ENCODE results near the gene ADD1. TPM values are rescaled to one million over a fixed set of nuclear protein-coding genes. Genes with fewer than 3 reads are reported as not detected.

ADD1 gene
- polyA plus RNA-seq, 4 donors = 233 to 278 (median 262) TPM

DNA sequence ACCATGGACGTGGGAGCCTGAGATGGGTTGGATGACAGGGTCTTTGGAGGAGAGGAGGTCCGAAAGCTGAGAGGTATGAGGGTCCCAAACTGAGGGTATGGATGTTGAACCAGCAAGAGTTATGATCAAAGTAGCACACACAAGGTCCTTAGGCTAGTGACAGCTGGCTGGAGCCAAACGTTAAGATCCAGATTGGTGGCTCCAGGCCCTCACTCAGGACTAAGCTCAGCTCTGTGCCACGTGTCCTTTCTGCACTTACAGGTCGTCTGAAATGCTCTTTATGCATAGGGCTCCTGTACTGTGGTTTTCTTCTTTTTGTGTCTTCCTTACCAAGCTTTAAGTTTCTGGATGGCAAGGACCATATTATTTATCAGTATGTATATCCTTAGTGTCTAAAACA is 35.4 kb downstream of the ADD1 start:
- DNase-seq (ENCODE audit: low read depth in 4 of 4, low spot score in 2 of 4) = no peak

DNA sequence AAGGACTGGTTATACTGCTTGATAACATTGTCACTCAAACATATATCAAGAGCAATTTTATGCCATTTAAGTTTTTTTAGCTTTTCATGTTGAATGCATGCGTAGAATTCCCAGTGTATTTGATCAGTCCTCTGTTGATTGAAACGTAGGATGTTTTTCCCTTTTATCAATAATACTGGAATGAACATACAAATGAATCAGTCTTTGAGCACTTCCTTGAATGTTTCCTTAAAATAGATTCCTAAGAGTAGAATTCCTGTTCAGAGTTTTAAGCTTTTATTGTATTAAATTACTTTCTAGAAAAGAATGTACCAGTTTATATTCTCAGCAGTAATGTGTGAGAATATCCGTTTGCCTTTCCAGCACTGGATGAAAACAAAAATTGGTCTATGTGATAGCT is 37.8 kb downstream of the ADD1 start:
- DNase-seq (ENCODE audit: low read depth in 4 of 4, low spot score in 2 of 4) = no peak

DNA sequence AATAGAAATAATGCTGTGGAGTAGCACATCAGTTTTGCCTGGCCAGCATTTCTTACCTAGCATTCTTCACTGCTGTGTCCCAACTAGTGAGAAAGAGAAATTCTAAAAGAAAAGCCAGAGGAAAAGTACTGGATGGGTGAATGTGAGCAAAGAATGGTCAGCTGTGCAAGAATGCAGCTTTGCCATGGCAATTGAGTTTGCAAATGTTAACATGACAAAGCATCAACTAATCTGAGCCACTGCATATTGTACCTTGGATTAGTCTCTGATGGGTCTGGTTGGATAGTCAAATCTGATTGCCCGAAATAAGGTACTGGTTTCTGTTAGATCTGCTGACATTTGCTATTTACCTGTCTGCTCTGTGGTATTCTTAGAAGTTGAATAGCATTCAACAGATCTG is 38.7 kb downstream of the ADD1 start:
- no peak for DNase-seq (ENCODE audit: low read depth in 4 of 4, low spot score in 2 of 4)

DNA sequence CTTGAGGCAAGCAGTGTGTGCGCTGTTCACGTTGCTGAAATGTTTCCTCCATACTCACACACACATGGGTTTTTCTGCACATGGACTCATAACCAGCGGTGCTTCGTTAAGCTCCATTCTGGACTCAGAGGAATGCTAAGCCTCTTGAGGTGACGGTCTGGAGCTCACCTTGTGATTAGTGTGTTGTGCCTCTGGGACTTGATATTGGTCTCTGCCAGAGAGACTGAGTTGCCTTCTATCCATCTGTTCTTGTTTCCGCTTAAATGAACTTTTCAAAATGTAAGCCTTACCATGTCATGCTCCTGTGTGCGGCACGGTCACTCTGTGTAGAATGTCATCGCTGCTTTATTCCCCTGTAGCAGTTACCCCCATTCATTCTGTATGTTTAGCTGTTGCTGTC is 42.5 kb downstream of the ADD1 start:
- no peak for DNase-seq (ENCODE audit: low read depth in 4 of 4, low spot score in 2 of 4)

DNA sequence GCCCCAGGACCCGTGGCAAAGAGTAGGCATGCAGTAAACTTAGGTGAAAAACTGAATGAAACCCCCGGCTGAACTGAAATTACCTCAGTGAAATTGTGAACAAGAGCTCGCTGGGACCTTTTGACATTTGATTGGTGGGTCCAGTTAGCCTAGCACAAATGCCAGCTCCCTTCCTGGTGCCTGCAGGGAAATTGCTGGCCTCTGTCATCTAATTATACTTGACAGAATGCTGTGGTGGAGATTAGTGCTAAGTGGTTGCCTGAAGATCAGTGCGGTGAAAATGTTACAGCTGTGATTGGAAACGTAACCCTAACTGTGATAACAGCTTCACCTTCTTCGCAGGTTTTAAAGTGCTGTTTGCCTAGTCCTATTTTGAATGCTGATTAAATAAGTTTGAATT is 43.0 kb downstream of the ADD1 start:
- DNase-seq (ENCODE audit: low read depth in 4 of 4, low spot score in 2 of 4) = no peak

DNA sequence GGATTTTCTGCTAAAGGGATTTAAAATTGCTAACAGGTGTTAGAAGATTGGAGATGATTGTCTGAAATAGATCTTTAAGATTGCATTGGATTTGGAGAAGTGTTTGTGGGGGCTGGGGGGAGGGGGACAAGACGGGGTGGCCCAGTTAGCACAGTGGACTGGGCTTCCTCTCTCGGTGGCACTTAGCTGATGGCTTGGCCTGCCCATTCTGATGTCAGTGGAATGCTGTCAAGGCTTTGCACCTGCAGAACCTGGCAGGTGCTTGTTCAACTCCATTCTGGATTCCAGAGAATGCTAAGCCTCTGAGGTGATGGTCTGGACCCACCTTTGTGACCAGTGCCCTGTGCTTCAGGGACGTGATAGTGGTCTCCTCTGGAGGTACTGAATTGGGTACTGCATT is 43.7 kb downstream of the ADD1 start:
- DNase-seq (ENCODE audit: low read depth in 4 of 4, low spot score in 2 of 4) = no peak

DNA sequence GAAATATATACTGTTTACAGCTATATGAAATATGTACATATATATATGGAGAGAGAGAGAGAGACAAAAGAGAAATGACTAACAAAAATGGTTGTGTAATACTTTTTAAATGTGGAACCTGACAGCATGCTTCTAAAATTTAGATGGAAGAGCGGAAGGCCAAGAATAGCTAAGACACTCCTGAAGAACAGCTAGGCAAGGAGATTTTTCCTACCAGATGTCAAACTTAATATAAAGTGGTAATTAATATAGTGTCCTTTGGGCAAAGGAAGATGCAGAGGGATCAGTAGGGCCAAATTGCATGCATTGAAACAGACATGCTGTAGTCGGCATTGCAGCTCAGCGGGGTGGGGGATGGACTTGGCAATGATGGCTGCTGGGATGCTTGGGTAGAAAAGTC is 45.2 kb downstream of the ADD1 start:
- no peak for DNase-seq (ENCODE audit: low read depth in 4 of 4, low spot score in 2 of 4)

DNA sequence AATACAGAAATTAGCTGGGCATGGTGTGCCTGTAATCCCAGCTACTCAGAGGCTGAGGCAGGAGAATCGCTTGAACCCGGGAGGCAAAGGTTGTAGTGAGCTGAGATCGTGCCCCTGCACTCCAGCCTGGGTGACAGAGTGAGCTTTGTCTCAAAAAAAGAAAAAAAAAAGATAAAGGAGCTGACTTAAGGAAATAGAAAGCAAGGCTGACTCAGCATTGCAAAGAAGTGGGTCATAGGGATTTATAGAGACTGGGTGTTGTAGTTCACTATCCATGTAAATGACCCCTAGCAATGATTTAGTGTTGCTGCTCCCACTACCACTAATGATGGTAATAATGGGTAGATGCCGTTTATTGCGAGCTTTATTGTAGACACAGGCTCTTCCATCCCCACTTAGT is 47.6 kb downstream of the ADD1 start:
- no peak for DNase-seq (ENCODE audit: low read depth in 4 of 4, low spot score in 2 of 4)

DNA sequence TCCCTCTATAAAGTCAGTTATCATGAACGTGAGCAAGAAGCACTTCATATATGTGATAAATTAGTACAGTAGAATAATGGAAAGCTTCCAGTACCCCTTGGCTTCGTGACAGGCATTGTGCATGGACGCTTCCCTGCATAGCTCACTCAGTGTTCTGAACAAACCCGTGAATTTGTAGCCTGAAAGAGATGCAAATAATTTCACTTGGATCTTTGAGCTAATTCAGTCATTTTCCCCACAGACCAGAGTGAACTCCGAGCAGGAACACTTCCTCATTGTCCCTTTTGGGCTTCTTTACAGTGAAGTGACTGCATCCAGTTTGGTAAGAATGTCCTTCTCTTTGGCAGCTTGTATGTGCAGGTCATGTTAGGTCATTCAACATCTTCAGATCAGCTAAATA is 50.1 kb downstream of the ADD1 start:
- DNase-seq (ENCODE audit: low read depth in 4 of 4, low spot score in 2 of 4) = no peak

DNA sequence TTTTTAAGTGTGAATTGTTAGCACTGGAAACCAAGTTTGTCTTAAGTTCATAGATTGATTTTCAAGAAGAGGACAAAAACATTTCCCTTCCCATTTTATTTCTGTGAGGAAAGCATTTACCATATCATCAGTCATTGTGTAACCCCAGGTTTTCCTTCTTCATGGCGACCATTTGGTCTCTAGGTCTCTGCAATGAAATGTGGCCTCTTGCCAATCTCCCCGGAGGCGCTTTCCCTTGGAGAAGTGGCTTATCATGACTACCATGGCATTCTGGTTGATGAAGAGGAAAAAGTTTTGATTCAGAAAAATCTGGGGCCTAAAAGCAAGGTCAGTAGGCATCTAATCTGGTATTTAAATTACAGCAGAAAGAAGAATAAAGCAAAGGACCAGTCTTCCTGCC is 54.4 kb downstream of the ADD1 start:
- DNase-seq (ENCODE audit: low read depth in 4 of 4, low spot score in 2 of 4) = no peak

DNA sequence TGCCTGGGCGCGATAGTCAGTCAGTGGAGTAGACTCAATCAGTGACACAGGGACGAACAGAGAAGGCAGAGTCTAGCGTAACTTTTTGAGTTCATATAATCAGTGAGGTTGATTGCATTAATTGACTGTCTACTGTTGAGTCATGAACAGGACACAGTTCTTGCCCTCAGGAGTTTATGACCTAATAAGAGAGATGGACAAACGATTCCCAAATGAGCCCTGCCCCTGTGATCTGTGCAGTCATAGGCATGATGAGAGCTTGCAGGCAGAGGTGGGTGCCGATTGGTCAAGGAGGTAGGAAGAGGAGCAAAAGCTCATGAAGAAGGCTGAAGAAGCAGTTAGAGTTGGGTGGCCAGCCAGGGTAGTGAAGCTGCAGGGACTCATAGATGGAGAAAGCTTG is 57.1 kb downstream of the ADD1 start:
- no peak for DNase-seq (ENCODE audit: low read depth in 4 of 4, low spot score in 2 of 4)

DNA sequence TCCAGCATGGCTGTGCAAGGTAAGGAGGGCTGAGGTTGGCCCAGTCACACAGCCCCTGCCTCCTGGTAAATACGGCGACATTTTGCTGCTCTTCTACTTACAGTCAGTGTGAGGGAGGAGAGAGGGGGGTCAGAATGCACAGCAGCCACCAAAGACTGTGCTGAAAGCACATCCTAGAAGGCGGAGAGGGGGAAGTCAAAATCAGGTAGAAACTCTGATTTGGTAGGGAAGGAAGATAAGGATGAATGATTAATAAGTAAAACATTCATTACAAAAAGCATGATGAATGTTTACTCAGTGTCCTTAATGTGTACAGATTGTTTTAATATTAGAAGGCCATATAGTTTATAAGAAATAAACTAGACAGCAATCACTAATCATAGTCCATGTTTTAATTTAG is 57.5 kb downstream of the ADD1 start:
- no peak for DNase-seq (ENCODE audit: low read depth in 4 of 4, low spot score in 2 of 4)

DNA sequence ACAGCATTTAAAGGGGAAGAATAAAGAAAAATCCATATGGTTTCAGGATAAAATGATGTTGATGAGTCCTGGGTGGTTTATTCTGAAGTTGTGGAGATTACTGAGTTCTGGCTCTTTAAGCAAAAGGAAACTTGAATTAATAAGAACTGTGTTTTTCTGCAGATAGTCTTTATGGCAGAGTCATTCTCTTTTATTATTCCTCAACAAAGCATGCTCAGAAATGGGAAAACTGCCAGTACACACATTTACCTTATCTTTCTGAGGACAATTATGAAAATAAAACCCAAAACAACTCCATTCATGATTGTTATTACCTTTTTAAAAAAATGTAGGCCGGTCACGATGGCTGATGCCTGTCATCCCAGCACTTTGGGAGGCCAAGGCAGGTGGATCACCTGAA is 58.5 kb downstream of the ADD1 start:
- no peak for DNase-seq (ENCODE audit: low read depth in 4 of 4, low spot score in 2 of 4)

DNA sequence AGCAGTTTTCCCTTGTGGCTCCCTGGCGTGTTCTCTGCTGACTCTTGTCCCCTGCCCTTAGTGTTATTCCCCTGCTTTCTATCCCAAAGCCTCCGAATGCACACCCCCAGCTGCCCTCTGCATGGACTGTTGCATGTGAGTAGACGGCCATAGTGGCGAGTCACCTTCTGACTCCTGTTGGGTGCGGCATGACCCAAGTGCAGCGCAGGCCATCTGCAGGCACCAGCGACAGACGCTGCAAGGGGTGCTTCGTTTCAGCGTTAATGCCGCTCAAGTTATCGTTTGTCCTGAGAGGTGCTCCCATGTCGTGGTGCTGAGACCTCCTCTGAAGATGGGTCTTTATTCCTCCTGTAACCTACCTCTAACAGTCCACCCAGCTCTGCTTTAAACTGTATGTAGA is 61.9 kb downstream of the ADD1 start:
- DNase-seq (ENCODE audit: low read depth in 4 of 4, low spot score in 2 of 4) = no peak

DNA sequence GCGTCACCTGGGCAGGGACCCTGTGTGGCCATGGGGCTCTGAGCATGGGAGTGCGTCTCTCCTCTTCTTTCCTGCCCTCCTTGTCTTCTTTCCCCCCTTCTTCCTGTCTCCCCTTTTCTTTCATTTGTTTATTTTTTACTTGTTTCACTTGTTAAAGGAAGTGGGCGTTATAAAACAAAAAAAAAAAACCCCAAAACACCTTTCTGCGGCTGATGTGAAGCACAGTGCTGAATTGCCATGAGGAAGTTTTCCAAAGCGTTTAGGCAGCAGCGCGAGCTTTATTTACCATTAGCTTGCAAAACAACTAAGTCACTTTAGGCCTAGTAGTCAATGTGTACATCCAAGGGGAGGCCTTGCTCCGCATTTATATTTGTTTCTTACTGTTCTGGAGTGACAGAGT is 62.6 kb downstream of the ADD1 start:
- no peak for DNase-seq (ENCODE audit: low read depth in 4 of 4, low spot score in 2 of 4)

DNA sequence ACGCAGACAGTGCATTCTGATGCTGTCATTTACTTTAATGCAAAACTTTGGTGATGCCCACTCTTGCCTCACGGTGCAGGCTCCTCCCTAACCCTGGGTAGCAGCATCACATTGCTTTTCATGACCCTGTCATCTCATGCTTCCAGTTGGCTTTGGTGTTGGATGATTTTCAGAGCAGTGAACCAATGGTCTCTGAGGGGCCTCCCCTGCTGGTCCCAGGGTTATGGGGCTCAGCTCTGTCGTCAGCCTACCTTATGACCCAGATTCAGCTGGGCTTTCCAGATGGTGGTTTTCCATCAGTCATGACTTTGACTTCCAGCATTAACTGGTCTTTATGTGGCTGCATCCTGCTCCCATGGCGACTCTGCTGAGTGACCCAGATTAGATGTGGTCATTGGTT is 63.6 kb downstream of the ADD1 start:
- no peak for DNase-seq (ENCODE audit: low read depth in 4 of 4, low spot score in 2 of 4)

DNA sequence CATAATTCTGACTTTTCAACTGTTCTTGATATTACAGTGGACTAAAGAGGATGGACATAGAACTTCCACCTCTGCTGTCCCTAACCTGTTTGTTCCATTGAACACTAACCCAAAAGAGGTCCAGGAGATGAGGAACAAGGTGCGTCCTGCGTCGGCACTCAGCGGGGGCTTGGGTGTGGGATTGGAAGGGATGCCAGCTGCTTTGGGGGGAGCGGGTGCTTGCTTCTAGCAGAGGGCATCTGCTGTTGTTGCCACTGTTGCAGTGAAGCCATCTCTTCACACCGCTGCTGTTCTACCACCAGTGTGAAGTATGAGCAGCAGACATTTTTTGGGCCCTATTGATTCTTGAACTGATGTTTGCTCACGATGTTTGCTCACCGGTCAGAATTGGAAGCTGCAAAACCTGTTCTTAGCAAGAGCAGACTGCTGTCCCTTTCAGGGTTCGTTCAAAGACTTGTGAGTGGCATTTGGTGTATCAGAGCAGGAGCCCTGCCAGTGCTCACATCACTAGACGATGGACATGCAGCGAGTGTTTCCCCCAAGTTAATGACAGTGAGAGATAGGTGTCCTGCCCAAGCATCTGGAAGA is 64.2 kb downstream of the ADD1 start:
- DNase-seq (ENCODE audit: low read depth in 4 of 4, low spot score in 2 of 4) = no peak

DNA sequence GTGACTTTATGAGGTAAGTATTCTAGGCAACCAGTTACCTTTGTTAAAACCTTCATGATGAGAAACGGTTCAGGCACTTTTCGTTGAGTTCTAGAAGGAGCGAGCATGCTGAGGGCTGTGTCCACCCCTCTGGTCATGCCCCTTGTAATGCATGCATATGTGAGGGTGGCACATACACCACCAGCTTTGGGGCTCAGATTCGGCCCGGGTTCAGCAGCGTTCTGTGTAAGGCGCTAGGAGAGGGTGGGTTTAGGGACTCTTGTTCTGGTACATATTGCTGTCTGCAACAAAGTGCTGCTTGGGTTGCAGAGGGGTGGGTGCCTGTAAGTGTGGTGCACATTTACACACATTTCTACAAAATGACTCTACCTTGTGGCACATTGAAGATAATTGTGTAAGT is 65.0 kb downstream of the ADD1 start:
- no peak for DNase-seq (ENCODE audit: low read depth in 4 of 4, low spot score in 2 of 4)

DNA sequence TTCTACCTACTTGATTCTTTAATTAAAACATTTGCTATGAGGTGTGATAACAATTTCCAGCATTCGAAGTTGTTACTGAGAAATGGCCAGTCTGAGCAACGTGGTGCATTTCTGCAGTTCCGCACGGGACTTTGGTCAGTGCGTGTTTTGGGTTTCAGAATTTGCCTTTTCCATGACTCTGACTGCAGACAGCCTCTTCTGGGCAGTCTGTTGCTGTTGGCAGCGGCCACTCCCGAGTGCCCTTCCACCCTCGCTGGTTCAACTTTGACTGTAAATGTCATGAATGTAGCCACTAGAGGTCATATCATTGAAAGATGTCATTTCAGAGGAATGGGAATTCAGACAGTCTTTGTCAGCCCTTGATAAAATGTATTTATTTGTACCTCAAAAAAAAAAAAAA is 65.9 kb downstream of the ADD1 start:
- DNase-seq (ENCODE audit: low read depth in 4 of 4, low spot score in 2 of 4) = no peak

DNA sequence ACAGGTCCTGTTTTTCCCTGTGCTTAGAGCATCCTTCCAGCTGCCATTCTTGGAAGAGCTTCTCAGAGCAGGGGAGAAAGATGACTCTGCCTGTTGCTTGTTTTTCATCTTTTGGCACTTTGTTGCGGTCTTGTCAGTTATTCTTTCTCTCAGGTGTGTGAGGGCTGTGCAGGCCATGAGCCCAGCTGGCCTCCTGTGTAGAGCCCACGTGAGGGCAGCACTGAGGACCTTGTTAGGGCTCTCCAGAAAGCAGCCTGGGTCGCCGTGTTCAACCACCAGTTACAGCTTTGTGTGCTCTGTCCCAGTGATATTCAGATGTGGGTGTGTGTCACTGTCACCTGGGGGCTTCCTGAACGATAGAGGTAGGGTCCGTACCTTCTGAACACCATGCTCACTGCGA is 66.8 kb downstream of the ADD1 start:
- DNase-seq (ENCODE audit: low read depth in 4 of 4, low spot score in 2 of 4) = no peak

DNA sequence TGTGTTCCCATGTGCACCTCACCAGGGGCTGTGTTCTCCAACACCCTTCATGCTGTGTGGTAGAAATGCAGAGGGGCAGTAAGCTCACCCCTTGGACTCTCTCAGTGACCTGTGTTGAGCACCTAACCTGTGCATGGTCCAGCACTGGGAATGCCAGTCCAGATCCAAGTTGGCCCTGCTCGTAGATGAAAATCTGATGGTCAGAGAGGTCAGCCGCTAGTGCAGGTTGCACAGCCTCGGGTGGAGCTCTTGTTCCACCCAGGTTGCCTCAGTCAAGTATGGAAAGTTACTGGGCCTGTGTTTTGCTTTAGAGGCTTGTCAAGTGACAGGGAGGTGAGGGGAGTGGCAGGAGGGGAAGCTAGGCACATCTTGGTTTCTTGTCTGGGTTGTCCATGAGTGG is 68.2 kb downstream of the ADD1 start:
- no peak for DNase-seq (ENCODE audit: low read depth in 4 of 4, low spot score in 2 of 4)

DNA sequence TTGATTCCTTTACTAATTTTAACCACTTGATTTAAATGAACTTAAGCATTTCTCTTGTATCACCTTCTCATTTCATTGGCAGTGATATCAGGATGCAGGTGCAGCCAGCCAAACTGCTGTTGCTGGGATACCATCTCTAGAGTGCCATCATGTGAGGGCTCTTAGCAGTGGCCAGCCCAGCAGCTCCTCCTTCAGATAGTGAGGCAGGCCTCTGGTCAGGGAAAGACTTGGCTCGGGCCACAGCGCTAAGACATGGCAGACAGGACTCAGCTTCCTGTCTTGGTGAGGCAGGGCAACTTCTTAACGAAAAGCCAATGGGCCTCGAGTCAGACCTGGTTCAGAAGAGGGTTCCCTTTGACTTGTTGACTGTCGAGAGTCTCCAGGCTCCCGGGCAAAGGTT is 69.5 kb downstream of the ADD1 start:
- DNase-seq (ENCODE audit: low read depth in 4 of 4, low spot score in 2 of 4) = no peak

DNA sequence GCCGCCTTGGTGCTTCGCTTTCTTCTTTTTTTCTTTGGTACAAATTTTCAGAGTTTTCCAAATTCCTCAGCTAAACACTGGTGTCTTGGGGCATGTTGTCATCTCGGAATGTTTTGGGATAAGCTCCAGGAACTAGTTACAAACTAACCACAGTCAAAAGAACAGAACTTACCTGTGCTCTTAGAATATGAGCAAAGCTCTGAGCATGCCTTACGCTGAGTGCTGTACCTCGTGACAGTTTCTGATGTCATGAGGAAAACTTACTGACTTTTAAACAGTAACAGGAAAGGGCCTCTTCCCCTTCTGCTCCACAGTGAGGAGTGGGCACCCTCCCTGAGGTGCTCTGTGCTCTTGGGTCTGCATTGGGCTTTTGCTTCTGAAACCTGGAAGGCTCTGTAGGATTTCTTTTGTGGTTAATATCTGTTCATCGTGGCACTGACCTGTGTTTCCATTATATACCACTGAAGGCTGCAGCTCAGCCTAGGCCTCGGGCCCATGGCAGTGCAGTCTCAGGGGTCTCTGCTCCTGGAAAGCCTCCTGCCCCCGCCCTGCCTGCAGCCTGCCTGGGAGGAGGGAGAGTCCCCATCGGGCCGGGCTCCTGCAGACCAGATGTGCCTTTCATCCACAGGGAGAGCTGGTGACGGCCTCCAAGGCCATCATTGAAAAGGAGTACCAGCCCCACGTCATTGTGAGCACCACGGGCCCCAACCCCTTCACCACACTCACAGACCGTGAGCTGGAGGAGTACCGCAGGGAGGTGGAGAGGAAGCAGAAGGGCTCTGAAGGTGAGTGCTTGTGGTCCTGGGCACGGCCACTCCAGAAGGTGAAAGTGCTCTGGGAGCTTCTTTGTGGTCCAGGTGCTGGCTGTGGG is 70.8 kb downstream of the ADD1 start:
- no peak for DNase-seq (ENCODE audit: low read depth in 4 of 4, low spot score in 2 of 4)
